SW 1271 (cell line): ENCODE results near the gene DACT2.
A peak's percentile ranks its signal among the peaks of the same experiment; 100 is the strongest.
"Not testable (repeated sequence)": the region's sequence is repeated elsewhere in the genome, so short reads cannot be mapped to it uniquely, and the experiment has no call there.

Experiments
- DNase-seq, 2 experiments: peaks; one replicate each; lab custom pipeline; 2025; lab: John Stamatoyannopoulos, UW

The DACT2 gene

GRCh38 chr6:168319279-168320111, at the start of gene DACT2:
DACT2 (minus strand) TSS chr6:168319777; CDS start chr6:168319633, 144 bp downstream.
- no peak for DNase-seq

GRCh38 chr6:168368936-168369335, 49.4 kb upstream of the DACT2 start:
- no peak for DNase-seq

DNA sequence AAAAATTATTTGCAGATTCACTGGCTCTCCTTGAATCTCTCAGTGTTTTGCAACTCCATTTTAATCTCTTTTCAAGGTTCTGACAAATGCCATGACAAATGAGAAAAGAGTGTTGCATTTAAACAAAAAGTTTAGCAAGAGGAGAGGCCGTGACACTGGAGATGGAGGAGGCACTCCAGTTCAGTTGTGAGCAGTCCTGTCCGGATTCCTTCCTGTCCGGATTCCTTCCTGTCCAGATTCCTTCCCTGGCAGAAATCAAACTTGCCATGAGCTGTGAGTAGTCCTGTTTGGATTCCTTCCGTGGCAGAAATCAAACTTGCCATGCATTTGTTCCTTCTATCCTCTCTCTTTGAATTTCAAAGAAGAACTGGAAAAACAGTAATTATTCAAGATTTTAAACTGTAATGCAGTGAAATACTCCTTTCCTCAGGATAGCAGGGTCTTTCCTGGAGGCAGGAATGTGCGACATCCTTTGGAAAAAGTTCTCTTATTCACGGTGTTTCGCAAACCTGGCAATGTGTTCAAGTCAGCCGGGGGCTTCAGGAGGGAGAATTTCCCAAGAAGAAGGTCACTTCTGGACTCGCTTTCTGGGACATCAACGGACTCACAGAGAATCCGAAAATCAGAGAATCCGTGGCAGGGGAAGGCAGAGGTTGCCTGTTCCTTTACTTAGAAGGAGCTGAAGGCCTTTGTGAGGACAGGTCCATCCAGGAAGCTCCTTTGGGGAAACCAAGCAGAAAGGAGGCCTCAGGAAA, 48.7 kb upstream of the DACT2 start:
- DNase-seq: no peak

DNA sequence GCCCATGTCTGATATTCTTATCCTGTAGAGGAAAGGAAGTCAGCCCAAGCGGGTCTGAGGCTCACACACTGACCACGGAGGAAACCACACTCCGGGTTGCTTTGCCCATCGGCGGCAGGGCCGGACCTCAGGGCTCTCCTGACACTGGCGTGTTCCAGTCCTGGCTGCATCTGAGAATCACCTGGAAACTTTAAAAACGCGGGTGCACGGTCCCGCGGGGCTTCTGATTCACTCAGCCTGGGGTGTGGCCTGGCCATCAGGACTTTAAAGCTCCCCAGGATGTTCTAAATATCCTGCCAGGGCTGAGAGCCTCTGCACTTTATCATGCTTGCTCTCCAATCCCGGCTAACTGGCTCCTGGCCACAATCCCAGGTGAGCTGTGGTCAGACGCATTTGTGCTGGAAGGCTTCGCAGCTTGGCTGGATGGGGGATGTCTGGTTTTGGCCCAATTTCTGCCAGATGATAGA, 47.7 kb upstream of the DACT2 start:
- no peak for DNase-seq

DNA sequence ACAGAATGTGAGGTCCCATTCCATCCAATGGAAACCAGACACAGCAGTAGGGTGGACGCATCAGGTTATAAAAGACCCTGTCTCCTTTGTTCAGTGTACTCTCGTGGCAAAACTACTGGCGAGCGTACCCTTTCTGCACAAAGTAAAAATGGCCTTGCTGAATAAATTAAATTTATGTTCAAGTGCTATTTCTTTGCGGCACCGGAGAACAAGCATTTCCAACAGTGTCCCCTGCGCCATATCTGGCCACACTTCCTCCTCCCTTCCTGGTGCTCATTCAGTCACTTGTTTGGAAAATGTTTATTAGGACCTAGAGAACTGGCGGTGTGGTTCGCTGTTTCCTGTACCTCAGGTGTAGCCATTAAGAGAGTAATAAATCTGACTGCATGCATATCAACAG, 46.9 kb upstream of the DACT2 start:
- DNase-seq: no peak

GRCh38 chr6:168365422-168366165, 46.0 kb upstream of the DACT2 start:
- DNase-seq: no peak

DNA sequence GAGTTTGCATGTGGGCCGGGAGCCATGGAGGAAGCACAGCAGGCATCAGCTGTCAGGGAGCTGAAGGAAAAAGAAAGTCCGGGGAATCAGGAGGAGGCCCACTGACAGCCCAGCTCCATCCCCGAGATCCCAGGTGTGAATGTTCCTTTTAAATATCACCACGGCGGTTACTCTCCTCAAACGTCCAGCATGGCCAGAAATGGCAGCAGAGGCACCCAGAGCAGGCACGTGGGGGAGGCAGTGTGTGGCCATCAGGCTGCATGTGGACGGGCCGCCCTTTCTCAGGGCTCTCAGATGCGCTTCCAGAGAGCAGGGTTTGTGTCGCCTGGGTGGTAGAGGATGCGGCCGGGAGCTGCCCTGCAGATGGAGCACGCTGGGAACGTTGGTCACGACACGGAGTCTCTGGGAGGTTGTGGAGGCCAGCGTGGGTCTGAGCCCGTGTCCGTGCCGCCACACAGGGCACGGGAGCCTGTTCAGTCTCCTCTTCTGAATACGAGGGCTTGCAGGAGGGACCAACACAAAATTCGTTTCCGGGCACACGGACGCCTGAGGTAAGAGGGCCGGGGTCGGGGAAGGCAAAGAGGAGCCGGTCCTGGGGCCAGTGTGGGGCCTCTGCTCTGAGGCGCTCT, 45.3 kb upstream of the DACT2 start:
- no peak for DNase-seq

DNA sequence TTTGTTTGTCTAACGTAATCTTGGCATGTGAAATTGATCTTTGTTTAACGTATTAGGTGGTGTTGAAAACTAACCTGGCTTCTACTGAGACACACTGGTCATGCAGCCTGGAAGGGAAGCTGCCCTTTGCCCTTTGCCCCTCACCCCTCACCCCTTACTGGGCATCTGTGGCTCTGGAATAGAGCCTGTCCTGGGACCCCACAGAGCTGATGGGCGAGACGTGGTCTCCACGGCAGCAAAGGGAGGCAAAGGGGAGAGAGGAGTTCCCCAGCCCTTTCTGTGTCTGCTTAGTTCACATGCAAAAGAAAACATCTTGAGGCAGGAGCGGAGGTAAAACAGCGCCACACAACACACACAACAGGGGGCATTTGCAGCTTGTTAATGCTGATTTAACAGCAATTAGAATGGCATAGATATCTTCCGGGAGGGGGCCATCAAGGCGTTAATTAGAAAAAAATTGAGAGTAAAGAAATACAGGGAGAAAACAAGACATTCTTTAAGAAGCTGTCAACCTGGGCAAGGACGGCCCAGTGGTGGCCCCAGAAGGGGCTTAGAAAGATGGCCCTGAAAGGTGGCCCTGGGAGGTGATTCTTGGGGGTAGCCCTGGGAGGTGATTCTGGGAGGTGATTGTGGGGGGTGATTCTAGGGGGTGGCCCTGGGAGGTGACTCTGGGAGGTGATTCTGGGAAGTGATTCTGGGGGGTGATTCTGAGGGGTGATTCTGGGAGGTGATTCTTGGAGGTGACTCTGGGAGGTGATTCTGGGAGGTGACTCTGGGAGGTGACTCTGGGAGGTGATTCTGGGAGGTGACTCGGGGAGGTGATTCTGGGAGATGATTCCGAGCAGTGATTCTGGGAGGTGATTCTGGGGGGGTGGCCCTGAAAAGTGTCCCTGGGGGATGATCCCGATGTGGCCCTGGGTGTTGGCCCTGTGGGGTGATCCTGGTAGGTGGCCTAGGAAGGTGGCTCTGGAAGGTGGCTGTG, 44.5 kb upstream of the DACT2 start:
- no peak for DNase-seq

DNA sequence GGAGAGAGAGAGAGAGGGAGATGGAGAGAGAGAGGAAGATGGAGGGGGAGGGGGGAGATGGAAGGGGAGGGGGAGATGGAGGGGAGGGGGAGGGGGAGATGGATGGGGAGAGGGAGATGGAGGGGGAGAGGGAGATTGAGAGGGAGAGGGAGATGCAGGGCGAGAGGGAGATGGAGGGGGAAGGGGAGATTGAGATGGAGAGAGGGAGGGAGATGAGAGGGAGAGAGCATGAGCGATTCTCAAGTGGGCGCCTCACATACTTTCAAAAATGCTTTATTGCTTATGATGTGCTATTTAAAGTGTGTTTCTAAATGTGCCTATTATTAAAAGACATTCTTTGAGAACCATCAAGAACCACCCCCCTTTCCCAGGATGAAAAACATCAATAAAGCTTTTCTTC, 43.7 kb upstream of the DACT2 start:
- DNase-seq: no peak

DNA sequence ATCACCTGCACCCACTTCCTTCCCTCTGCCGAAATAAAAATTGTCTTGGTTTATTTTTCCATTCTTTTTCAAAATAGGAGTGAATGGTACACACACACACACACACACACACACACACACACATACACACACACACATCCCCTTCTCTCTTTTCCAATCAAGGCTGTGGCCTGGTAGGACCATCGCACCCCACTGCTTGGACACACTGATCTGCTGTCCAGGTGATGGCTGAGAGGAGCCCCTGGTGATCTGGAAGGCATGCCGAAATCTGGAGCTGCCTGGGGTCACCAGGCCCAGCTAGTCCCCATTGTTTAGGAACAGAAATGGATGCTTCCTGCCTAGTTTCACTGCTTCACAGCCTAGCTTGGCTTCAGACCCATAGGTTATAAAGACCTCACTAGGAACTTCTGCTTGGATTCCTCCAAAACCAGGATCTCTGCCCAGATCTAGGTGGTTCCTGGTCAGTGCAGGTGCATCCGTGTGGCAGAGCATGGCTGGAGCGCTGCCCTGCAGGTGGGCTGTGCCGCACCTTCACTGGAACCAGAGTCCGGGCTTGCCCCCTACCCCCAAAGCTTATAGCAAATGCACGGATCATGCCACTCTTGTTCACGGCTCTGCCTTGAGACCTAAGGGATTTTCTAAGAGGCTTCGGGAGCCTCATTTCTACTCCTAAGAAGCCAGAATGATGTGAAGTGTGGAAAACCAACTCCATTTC, 42.9 kb upstream of the DACT2 start:
- DNase-seq: no peak

GRCh38 chr6:168361766-168362165, 42.2 kb upstream of the DACT2 start:
- DNase-seq: no peak

GRCh38 chr6:168359794-168360193, 40.2 kb upstream of the DACT2 start:
- DNase-seq: no peak

GRCh38 chr6:168358842-168359420, 39.4 kb upstream of the DACT2 start:
- no peak for DNase-seq

DNA sequence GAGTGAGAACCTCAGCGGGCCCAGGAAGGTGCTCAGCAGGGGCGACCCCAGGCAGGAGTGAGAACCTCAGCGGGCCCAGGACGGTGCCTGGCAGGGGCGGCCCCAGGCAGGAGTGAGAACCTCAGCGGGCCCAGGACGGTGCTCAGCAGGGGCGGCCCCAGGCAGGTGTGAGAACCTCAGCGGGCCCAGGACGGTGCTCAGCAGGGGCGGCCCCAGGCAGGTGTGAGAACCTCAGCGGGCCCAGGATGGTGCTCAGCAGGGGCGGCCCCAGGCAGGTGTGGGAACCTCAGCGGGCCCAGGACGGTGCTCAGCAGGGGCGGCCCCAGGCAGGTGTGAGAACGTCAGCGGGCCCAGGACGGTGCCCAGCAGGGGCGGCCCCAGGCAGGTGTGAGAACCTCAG, 37.3 kb upstream of the DACT2 start:
- DNase-seq: not testable (repeated sequence)

DNA sequence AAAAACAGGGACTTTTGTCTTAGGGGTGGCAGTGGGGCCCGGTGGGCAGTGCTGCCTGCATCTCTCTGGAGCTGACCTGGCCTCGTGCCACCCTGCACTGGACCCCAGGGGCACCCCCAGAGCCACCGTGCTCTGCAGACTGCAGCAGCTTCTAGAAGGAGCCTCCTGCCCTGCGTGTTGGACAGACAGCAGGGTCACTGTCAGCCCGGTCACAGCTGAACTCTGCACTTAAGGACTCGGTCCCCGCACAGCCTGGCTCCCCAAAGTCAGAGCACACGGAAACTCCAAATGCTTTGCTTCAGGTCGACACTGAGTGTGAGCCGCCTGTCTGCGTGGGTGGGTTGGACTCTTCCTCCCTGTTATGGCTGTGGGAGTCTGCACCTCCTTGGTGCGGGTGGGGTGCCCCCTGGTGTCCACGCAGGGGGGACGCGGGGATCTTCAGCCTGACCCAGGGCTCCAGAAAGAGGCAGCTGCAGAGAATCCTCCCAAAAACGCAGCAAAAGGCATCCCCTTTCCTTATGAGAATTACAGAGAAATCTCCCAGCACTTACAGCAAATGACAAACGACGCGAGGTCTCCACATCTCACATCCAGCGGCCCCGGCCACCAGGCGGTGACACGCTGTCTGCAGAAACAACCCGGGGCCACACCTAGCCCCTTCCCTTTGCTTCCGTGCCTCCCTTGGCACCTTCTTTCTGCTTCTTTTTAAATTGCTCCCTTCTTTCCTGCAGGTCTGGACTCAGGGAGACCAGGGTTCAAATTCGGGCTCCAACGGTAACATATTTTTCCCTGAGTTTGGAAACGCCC, 36.3 kb upstream of the DACT2 start:
- DNase-seq: peak in 1 of 2 experiments; percentile 10

- DNase-seq: no peak
Measured at GRCh38 chr6:168354338-168354737, 34.8 kb upstream of the DACT2 start.

DNA sequence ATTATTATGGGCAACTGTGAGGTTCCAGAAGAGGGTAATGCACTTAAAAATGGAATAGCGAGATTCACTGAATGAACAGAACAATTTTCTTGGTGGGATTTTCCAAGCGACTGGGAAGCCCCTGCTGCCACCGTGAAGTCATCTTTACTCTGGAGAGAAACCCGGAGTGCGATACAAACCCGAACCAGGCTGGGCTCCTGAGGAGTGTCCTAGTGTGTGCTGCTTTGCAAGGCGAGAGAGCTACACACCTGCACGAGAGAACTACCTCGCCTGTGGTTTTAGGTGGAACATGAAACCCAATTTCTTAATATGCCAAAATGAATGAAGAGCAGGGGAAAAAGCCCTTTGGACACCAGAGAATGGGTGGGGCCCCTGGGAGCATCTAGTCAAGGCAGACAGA, 33.5 kb upstream of the DACT2 start:
- DNase-seq: no peak

DNA sequence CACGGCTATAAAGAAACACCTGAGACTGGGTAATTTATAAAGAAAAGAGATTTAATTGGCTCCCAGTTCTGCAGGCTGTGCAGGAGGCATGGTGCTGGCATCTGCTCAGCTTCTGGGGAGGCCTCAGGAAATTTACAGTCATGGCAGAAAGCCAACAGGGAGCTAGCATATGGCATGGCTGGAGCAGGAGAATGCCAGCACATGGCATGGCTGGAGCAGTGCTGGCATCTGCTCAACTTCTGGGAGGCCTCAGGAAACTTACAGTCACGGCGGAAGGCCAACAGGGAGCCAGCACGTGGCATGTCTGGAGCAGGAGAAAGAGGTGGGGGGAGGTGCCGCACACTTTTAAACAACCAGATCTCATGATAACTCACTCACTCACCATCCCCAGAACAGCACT, 32.5 kb upstream of the DACT2 start:
- DNase-seq: no peak

DNA sequence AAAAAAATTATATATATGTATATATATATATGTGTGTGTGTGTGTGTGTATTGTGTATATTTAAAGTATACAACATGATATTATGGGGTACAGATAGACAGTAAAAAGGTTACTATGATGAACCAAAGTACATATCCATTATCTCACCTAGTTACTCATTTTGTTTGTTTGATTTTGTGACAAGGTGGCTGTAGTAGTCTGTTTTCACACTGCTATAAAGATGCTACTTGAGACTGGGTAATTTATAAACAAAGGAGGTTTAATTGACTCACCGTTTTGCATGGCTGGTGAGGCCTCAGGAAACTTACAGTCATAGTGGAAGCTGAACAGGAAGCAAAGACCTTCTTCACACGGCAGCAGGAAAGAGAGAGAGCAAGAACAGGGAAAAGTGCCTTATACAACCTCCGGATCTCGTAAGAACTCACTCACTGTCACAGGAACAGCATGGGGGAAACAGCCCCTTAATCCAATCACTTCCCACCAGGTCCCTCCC, 30.2 kb upstream of the DACT2 start:
- no peak for DNase-seq
